Activated CD8-positive, alpha-beta memory T cell treated with anti-CD3 and anti-CD28 coated beads, Interleukin-2, amount 50 U/mL, for 24 hours (primary cell): ENCODE data around the gene PPP1R7.
"Not testable (repeated sequence)": the region's sequence is repeated elsewhere in the genome, so short reads cannot be mapped to it uniquely, and the experiment has no call there.

Experiments
- DNase-seq: peaks from one replicate; pipeline ENCODE4 v3.0.0-alpha.2; 2020; ENCODE audit errors: extremely low read depth

PPP1R7 gene

DNA sequence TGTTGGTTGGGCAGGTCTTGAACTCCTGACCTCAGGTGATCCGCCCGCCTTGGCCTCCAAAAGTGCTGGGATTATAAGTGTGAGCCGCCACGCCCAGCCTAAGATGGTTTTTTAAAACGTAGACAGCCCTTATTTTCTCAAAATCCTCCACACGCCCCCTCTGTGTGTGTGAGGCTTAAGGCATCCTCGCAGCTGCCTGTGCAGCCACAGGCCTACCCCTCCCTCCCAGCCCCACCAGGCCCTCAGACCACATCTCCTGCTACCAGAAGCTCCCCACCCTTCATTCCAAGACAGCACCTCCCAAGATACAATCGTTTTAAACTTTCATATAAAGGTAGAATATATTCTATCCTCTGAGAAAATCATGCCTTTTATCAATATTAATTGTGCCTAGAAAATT, 43.0 kb downstream of the PPP1R7 start:
- DNase-seq: no peak

DNA sequence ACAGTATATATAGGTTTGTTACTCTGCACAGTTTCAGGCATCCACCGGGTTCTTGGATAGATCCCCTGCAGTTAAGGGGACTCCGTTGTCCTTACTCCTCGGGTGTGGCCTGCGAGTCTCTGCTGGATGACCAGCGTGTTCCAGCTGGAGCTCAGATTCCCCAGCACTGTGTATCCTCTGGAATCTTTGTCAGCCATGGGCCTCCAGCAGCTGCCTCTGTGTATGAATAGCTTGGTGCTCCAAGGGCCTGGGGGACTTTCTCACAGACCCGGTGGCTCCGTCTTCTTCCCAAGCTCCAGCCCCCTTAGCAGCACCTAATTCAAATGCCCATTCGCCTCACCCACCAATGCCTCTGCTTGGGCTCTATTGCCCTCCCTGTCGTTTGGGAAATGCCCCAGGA, 44.5 kb downstream of the PPP1R7 start:
- DNase-seq: no peak

DNA sequence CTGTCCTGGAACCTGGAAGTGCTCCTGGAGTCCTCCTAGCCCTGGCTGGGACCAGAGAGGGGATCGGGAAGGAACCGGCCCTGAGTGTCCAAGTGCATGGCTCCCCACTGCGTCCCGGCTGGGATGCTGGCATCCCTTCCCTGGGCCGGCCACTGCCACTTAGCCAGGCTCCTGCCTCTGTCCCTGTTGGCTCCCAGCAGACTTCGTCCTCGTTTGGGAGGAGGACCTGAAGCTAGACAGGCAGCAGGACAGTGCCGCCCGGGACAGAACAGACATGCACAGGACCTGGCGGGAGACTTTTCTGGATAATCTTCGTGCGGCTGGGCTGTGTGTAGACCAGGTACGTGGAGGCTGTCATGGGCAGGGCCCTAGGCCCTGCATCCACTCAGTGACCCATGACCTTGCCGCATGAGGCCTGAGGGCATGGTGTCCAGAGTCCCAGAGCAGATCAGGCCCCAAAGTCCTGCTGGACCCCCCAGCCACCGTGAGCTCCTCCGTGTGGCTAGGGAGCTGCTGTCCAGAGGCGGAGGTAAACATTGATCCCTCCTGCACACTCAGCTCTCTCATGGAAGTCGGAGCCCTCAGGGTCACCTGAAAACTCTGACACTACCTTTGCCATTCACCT, 45.4 kb downstream of the PPP1R7 start:
- DNase-seq: no peak

DNA sequence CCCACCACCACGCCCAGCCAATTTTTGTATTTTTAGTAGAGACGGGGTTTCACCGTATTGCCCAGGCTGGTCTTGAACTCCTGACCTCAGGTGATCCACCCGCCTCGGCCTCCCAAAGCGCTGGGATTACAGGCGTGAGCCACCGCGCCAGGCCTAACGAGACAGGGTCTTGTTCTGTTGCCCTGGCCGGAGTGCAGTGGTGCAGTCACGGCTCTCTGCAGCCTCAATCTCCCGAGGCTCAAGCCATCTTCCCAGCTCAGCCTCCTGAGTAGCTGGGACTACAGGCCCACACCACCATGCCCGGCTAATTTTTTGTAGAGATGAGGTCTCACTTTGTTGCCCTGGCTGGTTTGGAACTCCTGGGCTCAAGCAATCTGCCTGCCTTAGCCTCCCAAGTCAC, 47.0 kb downstream of the PPP1R7 start:
- DNase-seq: not testable (repeated sequence)

DNA sequence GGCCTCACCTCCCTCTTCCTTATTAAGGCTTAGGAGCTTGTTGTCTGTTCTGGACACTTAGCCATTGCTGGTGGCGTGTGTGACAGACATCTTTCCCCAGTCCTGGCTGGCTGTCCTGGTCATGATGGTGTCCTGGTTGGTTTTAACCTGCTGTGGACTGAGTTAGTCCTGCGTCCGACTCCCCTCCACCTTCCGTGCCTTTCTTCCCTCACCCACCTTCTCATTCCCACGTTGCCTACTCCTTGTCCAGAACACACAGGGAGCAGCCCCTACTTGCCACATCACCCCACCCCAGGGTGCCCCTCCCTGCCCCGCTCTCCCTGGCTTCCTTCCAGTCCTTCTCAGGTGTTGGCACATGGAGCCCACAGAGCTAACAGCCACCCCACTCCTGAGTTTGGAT, 47.7 kb downstream of the PPP1R7 start:
- no peak for DNase-seq

DNA sequence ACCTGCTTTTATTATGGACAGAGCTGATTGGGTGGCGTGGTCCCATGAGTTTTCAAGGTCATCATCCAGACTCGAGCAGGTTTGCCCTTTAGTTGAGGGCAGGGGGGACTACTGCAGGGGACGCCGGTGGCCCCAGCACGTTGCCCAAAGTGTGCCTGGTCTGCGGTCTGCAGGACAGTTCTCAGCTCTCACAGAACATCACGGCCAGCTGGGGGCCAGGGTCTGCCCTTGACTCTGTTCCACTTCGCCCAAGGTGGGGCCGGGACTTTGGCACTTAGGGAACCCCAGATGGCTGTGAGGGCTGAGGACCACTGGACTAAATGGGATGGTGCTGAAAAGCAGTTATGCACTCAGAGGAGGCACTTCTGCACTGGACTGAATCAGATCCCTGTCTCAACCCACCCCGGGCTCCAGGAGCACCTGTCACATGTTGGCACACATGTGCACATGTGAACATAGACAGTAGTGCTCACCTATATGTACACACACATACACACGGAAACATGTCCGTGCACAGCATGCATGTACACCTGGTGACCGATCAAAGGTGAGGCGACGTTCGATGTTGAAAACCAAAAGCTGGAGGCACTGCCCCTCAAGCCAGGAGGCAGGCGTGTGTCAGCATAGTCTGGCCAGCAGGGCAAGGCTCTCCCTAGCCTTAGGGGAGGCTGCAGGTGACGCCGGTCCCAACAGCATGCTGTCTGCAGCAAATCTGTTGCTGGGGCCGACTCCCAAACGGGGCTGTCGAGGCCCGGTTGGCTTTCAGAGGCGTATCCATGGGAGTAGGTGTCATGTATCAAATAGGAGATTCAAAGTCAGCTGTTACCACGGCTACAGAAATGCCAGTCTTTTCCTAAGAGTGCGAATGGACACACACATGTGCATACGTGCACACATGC, 48.4 kb downstream of the PPP1R7 start:
- DNase-seq: no peak

DNA sequence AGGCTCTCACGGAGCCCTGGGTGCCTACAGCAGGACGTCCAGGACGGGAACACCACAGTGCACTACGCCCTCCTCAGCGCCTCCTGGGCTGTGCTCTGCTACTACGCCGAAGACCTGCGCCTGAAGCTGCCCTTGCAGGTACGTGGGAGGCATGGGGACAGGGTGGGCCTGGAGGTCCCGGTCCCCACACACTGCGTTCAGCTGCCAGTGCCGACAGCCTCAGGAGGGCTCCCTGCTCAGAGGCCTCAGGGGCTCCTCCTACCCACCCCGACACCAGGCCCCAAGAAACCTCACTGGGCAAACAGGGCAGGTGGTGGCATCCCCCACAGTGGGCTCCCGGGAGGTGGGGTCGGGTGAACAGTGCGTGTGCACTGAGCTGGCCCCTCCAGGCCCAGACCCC, 49.0 kb downstream of the PPP1R7 start:
- no peak for DNase-seq

DNA sequence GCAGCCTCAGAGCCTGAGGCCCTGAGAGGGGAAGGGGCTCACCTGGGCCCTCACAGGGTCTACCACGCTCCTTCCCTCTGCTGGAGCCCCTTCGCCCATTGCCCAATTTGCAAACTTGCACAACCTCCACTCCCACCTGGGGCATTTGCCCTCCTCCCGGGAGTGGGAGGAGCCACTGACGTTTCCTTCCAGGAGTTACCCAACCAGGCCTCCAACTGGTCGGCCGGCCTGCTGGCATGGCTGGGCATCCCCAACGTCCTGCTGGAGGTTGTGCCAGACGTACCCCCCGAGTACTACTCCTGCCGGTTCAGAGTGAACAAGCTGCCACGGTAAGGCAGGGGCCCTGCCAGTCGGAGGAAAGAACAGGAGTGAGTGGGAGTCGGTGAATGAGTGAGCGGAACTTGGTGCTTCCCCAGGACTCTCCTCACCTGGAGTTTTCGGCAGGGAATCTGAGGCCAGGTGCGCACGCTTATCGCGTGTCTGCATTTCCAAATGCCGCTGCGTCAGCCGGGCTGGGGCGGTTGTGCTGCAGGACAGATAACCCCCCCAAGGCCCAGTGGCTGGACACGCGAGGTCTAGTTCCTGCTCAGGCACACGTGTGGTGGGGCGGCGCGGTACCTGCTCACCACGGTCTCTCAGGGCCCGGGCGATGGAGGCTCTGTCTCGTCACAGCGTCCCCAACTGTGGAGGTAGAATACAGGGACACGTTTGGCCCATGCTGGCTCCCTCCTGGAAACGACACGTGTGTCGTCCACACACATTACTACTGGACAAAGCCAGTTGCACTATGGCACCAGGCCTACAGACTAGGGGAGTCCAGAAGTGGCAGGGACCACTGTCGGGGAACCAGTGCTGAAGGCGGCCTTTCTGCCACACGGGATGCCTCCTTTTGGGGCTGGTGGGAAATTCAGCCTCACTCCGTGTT, 49.9 kb downstream of the PPP1R7 start:
- DNase-seq: no peak

DNA sequence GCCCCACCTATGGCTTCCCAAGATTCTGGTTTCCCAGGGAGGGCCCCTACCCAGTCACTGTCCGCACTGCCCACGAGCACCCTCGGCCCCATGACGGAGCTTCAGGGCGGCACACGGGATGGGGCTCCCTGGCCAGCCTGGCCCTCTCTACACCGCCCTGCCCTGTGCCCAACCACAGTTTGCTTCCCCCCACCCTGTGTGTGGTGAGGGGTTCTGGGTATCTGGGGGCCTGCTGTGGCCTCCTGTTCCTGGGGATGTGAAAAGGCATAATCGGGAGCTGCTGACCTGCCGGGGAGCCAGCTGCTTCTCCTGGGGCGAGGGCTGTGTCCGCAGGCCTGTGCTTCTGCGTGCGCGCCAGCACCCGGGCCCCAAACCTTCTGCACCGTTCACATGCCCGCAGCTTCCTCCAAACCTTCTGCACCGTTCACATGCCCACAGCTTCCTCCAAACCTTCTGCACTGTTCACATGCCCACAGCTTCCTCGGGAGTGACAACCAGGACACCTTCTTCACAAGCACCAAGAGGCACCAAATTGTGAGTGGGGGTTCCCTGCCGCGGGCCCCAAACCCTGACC, 50.6 kb downstream of the PPP1R7 start:
- DNase-seq: no peak

DNA sequence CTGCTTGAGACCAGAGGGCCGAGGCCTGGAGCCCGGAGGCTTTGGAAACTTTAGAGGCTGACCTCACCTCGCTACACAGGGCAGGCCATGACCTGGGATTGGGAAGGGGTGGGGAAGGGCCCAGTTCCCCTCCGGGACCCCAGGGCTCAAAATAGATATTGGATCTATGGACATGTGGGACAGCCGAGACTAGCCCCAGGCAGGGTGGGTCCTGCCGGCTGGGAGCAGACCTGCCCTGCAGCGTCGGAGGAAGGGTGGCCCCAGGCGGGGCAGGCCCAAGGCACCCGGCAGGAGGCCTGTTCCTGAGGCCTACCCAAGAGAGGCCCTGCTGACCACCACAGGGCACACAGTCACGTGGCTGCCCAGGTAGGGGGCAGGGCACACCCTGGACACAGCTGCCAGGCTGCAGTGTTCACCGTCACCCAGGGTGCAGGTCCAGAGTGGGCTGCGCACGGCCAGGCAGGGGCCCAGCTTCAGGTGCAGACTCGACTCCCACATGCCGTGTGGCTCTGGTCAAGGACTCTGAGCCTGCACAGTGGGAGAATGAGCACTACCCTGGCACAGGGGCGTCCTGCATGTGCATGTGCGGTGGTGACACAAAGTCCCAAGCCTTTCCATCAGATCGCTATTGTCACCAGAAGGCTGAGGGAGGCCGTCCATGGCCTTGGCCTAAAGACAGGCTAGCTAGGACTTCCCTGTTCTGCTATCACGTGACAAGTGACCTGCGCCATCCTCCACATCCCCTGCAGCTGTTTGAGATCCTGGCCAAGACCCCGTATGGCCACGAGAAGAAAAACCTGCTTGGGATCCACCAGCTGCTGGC, 51.4 kb downstream of the PPP1R7 start:
- DNase-seq: no peak

DNA sequence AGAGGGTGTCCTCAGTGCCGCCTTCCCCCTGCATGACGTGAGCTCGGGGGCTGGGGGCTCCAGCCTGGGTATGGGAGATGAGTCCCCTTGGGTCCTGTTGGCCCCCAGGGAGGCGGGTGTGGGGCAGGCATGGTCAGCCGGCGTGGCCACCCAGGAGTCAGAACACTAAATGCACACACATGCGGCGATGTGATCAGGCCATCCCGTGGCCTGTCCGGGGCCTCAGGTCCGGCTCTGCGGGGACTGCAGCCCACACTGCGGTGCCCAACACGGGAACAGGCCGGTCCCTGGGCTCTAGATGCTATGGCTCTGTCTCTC, 52.0 kb downstream of the PPP1R7 start:
- no peak for DNase-seq

DNA sequence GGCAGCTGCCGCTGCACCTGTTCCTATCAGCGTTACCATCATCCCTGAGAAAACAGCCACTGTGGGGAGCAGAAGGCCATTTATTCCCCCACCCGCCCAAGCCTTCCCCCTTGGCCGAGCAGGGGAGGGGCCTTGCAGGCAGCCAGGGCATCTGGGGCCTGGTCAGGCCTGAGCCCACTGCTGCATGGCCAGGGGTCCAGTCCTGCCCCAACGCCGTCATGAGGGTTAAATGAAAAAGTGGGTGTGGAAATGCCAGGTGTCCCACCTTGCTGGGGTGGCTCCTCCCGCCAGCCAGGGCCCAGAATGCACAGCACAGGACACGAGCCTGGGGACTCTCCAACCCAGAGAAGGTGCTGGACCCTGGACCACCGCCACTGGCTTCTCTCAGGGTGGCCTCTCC, 52.4 kb downstream of the PPP1R7 start:
- no peak for DNase-seq

DNA sequence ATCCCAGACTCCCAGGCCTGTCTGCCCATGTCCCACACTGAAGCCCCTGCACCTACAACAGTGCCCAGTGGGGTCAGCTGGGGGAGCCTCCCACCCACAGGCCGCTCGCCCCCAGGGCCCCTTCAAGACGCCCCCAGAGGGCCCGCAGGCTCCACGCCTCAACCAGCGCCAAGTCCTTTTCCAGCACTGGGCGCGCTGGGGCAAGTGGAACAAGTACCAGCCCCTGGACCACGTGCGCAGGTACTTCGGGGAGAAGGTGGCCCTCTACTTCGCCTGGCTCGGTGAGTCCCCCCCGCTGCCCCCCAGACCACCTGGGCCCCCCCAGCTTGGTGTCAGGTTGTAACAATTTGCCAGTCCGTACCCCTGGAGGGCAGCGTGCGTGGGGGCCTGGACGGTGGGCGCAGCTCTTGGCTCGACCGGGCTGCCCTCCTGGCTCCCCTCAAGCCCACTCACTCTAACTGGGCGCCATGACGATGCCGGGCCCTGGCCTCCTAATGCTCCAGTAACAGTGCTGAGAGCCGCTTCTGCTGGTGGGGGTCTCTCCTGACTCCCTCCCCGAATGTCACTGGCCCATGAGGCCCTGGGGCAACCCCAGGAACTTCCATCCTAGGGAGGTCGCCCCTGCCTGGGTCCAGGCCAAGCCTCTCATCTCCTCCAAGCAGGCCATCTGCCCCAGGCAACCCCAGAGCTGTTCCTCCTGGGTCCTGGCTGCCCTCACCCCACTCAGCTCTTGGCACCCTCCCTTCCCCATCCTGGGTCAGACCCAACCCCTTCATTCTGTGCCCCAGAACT, 53.1 kb downstream of the PPP1R7 start:
- DNase-seq: no peak

DNA sequence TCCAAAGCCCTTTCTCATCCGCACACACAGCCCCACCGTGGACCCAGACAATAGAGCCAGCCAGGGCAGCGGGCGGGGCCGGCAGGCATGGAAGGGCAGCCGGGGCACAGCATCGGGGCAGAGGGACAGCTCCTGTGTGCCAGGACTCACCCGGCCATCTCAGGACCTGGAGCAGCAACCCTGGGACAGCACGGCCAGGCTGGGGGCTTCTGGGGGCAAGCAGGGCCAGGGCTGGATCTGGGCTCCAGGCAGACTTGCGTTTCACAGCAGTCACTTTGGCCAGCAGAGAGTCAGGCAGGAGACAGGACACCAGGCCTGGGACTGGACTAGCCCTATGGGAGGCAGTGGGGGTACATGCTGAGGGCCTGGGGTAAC, 53.7 kb downstream of the PPP1R7 start:
- DNase-seq: no peak

DNA sequence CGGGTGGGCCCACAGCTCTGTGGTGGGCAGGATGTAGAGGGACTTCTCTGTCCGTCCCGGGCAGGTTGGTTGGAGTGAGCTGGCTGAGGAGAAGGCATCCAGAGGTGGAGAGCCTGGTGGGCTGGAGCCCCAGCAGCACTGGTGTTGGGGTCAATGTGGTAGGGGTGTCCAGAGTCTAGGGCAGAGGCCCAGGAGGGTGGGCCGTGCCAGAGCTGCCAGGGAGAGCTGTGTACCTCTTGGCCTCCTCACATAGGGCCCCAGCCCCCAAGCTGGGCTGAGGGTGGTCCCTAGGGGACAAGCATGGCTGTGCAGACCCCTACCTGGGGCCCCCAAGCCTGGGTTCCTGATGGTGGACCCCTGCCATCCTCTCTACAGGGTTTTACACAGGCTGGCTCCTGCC, 54.2 kb downstream of the PPP1R7 start:
- DNase-seq: no peak

DNA sequence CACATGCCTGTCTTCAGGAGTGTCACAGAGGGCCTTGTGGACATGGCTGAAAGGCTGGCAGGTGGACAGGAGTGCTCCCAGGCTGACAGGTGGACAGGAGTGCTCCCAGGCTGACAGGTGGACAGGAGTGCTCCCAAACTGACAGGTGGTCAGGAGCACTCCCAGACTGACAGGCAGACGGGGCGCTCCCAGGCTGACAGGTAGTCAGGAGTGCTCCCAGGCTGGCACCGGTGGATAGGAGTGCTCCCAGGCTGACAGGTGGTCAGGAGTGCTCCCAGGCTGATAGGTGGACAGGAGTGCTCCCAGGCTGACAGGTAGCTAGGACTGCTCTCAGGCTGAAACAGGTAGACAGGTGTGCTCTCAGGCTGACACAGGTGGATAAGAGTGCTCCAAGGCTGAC, 54.8 kb downstream of the PPP1R7 start:
- no peak for DNase-seq

DNA sequence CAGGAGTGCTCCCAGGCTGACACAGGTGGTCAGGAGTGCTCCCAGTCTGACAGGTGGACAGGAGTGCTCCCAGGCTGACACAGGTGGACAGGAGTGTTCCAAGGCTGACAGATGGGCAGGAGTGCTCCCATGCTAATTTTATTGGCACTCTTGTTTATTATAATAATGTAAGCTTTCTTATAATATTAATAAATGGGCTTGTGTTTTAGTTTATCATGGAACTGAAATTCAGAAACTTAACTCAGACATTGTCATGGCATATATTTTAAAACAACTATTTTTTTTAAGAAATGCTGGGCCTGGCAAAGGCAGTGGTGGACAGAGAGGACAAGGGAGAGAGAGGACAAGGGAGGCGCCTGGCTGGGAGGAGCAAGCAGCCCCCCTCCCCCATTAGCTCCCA, 56.9 kb downstream of the PPP1R7 start:
- no peak for DNase-seq

DNA sequence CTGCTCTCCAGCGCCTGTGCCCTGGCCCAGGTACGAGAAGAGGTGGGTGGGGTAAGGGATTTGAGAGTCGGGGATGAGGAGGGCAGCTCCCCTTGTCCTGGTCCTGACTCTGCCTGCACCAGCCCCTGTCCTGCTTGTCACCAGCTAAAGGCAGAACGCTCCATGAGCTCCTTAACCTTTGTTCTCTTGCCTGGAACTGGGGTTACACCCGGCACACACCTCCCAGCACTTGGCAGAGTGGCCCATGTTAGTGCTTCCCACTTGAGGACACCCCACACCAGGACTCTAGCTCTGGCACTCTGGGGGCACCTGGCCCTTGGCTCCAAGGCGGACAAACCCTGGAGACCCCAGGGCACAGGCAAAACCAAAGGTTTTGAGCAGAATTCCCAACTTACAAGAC, 57.4 kb downstream of the PPP1R7 start:
- no peak for DNase-seq

DNA sequence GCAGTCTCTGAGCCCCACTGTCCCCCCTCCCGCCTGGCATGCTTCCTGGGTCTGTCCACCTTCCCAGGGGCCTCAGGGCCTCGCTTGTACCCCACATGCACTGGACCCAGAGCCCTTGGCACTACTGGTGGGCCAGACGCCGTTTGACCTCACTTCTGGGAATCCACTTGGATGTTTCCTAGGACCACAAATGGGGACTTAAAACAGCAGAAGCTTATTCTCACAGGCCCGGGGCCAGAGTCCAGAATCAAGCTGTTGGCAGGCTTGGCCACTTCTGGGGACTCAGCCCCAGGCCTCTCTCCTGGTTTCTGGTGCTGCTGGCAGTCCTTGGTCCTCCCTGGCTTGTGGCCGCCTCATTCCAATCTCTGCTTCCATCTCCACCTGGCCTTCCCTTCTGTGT, 57.8 kb downstream of the PPP1R7 start:
- no peak for DNase-seq

DNA sequence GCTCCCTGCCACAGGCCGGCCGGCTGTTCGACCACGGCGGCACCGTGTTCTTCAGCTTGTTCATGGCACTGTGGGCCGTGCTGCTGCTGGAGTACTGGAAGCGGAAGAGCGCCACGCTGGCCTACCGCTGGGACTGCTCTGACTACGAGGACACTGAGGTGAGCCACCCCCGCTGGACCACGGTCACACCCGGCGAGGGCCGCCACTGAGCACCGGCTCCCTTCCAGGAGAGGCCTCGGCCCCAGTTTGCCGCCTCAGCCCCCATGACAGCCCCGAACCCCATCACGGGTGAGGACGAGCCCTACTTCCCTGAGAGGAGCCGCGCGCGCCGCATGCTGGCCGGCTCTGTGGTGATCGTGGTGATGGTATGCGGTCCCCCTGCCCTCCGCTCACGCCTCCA, 59.0 kb downstream of the PPP1R7 start:
- no peak for DNase-seq

DNA sequence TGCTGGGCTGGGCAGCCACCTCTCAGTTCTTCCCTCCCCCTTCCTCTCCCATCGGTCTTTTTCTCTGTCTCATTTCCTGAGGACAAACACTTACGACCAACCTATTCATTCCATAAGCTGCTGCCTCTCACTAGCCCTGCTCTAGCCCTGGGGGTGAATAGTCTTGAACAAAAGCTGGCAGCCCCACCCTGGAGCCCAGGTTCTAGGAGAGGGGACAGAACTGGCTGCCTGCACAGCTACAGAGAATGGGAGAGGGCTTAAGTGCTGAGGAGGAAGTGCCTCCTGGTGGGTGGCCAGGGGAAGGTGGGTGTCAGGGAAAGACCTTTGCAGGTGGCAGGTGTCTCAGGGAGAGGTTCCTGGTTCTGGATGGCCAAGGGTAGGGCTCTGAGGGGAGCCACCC, 61.0 kb downstream of the PPP1R7 start:
- no peak for DNase-seq
